OCI-M2 (cell line): ENCODE results near the gene SRPK3.

Source experiments
- DNase-seq: peaks from one replicate; lab custom pipeline; 2025; ENCODE audit not compliant: unreplicated experiment; lab: John Stamatoyannopoulos, UW

SRPK3 gene

DNA sequence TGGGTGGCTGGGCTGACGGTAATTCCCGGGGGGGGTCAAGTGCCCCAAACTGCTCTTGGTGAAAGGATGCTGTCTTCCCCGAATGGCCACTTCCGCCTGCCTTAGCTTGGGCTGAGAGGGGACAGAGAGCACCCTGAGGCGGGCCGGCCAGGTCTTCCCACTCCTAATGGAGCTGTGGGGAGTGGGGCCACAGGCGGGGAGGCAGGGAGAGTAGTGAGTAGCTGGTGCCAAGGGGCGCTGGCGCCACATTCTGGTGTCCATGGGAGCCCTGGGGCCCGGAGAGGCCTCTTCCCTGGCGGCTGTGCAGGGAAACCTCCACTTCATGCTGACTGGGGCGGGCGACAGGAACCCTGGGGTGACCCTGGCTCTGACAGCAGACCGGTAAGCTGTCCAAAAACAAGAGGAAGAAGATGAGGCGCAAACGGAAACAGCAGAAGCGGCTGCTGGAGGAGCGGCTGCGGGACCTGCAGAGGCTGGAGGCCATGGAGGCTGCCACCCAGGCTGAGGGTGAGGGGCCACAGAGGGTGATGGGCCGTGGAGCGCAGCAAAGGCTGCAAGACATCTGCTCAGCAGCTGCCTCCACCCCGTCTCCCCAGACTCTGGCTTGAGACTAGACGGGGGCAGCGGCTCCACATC is 2.7 kb downstream of the SRPK3 start:
- DNase-seq: no peak

- no peak for DNase-seq
Measured at GRCh38 chrX:153784325-153784967, 3.6 kb downstream of the SRPK3 start.

DNA sequence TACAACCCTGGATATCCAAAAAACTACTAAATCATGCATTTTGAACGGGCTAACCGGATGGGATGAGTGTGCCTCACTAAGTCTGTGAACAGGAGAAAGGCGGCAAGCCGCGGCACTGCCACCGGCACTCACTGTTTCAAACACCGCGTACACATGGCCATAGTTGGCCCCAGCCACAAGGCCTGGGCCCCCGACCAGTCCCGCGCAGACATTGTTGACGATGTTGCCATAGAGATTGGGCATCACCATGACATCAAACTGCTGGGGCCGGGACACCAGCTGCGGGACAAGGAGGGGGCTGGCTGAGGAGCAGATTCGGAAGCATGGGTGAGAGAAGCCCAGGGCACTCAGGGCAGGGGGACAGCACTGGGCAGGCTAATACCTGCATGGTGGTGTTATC is 5.8 kb downstream of the SRPK3 start:
- DNase-seq: no peak

- no peak for DNase-seq
Measured at GRCh38 chrX:153789654-153790053, 8.8 kb downstream of the SRPK3 start.

GRCh38 chrX:153791104-153791852 is 10.4 kb downstream of the SRPK3 start:
- no peak for DNase-seq

GRCh38 chrX:153792368-153792767 is 11.5 kb downstream of the SRPK3 start:
- no peak for DNase-seq

GRCh38 chrX:153793291-153793690 is 12.4 kb downstream of the SRPK3 start:
- no peak for DNase-seq

GRCh38 chrX:153794018-153794896 is 13.4 kb downstream of the SRPK3 start, which contains the start of the genes IDH3G and SSR4:
IDH3G (minus strand) TSS chrX:153794375; CDS start chrX:153794326, 49 bp downstream.
SSR4 (plus strand) TSS chrX:153794668; CDS start chrX:153794688, 20 bp downstream.
- peak; percentile 49 for DNase-seq

DNA sequence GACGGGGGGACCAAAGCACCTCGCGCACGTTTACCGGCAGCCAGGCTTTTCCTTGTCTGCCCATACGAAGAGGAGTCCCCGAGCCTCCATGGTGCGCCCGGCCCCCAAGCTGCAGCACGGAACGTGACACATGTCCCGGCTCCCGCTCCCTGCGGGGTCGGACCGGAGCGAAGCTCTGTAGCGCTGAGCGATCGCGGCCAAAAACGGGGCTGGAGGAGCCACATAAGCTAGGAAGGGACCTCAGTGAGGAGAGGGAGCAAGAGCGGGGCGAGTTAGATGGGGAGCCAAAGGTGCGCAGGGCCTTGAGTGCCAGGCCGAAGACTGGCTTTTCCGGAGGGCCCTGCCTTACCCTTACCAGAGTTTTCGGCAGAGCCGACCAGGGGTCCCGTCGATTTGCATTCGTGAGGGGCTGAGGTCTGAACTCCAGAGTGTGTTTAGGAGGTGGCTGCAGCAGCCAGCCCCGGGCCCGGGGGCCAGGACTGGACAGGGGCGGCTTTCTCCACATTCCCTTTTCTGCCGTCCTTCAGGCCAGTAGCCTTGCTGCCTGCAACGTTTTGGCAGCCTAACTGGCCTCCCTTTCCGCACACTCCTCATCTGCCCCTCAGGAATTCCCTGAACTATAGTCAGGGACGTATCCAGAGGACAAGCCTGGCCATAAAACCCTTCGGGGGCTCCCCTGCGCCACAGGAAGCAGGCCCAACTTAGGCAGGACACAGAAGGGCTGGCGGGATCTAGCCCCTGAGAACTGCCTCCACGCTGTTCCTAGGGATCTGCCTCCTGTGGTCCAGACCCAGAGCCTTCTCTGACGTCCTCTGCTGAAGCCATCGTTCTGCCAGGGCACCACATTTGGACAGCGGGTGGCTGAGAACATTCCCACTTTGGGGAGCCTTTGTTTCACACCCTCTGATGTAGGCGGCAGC is 14.3 kb downstream of the SRPK3 start:
- no peak for DNase-seq

DNA sequence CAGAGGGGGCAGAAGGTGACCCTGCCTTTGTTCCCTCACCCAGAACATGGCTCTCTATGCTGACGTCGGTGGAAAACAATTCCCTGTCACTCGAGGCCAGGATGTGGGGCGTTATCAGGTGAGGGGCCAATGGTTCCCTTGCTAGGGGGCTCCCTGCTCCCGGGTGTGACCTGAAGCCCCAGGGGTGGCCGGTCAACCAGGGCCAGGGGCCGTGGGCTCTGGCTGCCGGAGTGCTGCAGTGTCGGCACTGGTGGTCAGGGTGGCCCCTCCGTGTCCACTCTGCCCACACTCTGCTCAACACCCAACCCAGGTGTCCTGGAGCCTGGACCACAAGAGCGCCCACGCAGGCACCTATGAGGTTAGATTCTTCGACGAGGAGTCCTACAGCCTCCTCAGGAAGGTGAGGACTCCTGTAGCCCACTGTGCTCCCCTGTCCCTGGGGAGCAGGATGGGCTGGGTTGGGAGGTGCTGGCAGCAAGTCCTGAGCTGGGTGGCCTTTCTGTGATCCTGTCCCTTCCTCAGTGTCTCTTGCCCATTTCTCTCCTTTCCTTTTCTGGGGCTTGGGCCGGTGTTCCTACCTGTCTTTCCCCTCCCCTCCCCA is 16.7 kb downstream of the SRPK3 start:
- DNase-seq: no peak

DNA sequence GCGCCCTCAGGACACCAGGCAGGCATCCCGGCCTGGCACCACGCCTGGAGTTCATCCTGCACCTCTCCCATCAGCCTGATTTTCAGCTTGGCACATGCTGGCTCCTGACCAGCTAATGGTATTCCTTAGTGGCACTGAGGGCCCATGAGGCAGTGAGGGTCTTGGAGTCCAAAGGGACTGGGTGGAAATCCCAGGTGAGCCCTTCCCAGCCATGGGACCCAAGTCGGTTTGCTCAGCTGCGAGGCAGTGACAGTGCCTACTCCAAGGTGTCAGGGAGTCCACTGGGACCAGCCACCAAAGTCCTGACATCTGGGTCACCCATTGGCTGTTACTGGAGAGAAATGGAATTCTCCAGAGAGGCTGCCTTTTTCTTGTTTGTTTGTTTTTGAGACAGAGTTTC is 18.5 kb downstream of the SRPK3 start:
- DNase-seq: no peak

DNA sequence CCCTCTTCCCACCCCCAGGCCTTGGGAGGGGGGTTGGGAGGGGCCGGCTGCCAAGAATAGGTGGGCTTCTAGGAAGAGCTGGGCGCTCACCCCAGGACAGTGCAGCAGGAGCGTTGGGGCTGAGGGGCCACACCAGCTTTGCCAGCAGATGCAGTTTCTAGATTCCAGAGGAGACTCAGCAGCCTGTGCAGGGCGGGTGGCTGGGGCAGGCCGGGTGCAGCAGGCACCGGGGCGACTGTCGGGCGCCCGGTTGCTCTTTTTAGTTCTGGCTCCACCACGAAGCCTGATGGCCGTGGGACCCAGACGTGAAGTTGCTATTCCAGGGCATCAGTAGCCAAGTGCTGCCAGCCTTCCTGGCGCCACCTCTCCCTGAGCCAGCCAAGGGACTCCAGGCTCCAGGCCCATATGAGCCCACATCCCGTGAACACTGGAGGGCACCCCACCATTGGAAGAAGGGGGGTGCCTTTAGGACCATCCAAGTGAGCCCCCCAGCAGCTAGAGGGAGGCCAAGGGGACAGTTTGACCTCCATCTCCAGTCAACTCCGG is 19.4 kb downstream of the SRPK3 start:
- no peak for DNase-seq

DNA sequence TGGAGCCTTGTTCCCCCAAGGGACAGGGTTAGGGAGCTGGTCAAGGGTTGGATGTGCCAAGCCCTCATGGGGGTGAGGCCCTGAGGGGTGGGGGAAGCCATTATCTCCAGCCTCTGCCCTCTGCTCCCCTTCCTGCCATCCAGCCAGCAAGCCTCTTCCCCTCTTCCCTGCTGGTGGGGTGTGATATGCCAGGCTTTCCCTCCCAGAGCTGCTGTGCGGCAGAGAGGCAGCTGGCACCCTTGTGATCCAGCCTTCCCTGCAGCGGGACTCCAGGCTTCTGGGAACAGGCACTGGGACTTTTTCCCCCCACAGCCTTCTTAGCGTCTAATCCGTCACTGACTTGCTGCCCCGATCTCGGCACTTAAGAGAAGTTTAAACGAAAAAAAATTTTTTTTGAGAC is 19.9 kb downstream of the SRPK3 start:
- no peak for DNase-seq

DNA sequence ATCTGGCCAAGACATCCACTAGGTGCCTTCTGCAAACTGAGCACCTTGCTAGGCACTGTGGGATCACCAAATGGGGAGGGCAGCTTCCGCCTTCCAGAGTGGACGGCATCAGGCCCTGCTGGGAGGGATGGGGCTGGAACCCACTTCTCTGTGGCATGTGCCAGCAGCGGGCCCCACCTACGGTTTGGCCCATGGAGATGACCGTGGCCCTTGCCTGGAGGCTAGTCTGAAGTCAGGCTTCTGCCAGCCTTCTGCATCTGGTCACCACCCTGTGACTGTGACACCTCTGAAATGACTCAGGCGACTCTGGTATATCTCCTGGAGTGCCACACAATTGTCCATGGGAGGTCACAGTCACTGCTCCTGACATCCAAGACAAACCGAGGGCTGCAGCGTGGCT is 20.8 kb downstream of the SRPK3 start:
- DNase-seq: no peak

GRCh38 chrX:153802513-153803045 is 21.7 kb downstream of the SRPK3 start:
- no peak for DNase-seq

- DNase-seq: no peak
Measured at GRCh38 chrX:153803211-153804099, 22.6 kb downstream of the SRPK3 start.

DNA sequence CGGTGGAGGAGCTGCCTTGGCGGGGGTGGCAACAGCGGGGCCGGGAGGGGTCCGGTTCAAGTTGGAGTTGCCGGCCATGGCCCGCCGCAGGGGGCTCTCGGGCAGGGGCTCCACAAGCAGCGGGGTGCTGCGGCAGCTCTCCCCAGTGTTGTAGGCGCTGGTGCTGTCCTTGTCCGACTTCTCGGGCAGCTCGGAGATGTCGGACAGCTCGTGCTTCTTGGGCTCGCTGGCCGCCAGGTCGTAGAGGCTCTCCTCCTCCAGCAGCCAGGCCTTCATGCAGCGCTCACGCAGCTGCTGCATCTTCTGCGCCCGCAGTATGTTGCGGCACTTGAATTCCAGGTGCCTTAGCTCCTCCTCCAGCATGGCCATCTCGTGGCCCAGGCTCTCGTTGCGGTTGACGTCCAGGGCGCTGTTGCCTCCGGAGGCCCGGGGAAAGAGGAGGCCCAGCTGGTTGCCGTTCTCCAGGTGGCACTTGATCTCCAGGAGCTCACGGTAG is 23.3 kb downstream of the SRPK3 start:
- DNase-seq: no peak

GRCh38 chrX:153804621-153805020 is 23.8 kb downstream of the SRPK3 start:
- no peak for DNase-seq
